GM21723 (cell line): ENCODE data around the gene RPS14.
"Not testable (repeated sequence)": the region's sequence is repeated elsewhere in the genome, so short reads cannot be mapped to it uniquely, and the experiment has no call there.

Source experiments
- ATAC-seq: cut with Tn5 transposase; IDR thresholded peaks from one replicate; pipeline ENCODE4 v1.9.1; 2021; ENCODE audit warnings: mild to moderate bottlenecking, moderate library complexity; ENCODE audit not compliant: unreplicated experiment

Gene RPS14

DNA sequence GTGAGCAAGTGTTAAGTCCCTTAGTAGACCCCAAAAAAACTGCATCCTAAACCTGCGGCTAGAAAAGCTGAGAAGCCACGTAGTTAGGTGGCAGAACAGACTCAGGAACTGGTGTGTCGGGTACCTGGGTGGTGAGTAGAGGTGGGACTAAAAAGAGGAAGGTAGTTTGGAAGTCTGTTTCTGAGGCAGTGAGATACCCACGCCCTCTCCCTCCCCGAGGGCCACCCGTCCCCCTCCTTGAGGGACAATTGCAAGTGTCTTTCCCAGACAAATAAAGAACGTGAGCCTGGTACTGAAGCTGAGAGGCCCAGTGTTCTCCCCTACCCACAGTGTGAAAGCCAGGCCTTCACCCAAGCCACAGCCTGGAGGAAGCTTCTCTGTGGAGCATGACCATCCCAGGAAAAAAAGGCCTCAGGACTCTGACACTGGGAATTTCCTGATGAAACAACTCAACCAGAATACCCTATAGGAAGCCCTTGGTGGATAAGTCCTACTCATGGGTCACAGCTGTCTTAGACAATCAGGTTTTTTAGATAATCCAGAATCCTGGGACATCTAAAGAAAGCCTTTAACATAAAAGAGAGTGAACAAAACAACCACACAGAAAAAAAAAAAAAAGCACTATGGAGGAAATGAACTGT, 29.8 kb downstream of the RPS14 start:
- ATAC-seq: no peak

DNA sequence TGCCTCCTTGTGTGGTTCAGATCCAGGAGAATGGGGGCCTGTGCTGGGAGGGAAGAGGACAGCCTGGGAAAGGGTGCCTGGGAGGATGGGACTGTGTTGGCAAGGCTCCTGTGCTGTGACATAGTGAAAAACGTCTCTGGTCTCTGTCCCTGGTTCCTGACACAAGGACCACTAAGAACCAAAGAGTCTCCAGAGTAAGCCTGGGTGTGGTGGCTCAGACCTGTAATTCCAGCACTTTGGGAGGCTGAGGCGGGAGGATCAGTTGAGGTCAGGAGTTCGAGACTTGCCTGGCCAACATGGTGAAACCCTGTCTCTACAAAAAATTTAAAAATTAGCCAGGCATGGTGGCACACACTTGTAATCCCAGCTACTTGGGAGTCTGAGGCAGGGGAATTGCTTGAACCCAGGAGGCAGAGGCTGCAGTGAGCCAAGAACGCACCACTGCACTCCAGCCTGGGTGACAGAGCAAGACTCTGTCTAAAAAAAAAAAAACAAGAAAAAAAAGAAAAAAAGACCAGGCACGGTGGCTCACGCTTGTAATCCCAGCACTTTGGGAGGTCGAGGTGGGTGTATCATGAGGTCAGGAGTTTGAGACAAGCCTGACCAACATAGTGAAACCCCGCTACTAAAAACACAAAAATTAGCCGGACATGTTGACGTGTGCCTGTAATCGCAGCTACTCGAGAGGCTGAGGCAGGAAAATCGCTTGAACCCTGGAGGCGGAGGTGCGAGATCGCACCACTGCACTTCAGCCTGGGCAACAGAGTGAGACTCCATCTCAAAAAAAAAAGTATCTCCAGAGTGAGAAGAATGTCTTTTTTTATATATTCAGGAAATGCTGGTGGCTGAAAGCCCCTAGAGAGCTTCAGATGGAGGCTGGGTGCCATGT, 35.4 kb downstream of the RPS14 start:
- ATAC-seq: not testable (repeated sequence)

DNA sequence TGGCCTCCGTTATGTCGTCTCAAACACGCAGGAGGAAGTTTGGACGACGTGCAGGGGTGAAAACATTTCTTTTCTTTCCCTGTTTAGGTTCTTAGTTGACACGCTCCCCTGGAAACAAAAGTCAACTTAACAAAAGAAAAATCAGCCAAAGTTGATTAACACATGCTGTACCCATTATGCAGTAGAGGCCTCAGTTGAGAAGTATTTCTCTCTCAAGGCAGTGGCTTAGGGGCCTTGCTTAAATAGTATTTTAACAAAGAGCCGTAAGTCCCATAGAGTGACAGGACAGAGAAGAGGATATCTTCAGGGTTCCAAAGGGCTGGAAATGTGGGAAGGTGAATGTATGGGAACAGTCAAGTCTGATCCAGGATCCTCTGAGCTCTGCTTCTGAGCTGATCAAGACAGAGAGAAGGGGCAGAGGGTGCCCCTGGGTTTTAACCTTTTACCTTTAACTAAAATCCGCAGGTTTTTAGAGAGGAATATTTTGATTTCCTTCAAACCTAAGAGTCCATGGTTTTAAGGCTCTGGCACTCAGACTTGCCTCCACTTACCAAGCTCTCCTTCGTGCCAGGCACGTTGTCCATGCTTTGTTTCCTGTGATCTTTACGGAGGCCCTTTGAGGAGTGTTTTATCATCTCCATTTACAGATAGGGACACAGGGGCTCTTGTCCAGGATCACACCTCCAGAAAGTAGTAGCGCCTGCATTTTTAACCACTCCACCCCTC, 36.2 kb downstream of the RPS14 start:
- no peak for ATAC-seq

DNA sequence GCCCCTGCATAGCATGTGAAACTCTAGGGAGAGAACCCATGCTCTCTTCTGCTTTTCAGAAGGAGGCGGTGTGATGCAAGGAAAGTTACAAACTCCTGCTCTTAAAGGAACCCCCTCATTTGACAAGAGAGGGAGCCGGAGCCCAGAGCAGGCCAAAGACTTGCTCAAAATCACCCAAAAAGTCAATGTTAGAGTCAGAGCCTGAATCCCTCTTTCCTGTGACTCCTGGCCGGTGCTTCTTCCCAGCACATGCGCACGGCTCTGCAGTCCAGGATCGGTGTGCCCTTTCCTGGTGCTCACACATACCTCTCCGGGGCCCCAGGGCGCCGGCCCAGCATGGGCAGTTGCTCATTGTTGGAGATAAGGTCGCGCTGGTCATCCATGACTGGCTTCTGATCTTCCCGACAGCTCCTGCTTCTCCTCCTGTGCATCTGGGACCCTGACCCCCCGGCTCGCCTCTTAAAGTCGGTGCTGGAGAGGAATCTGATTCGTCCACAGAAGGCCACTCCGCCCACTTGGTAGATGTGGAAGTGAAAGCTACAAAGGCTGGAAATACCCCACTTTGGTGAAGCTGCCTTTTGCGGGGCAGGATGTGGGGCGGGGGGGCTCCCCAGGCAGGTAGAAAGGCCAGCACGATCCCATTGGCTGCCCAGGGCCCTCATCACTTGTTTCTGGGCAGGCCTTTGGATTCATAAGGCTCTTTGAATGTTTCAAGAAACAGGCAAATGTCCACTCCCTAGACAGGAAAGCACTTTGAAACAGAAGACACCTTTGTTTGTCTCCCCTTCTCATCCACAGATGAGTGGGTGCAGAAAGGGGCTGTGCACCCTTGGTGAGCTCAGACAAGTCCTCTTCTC, 37.0 kb downstream of the RPS14 start, which contains the start of gene CD74:
CD74 (minus strand) TSS at position 592 of the 857 bp plus-strand sequence; CDS start at position 431, 161 bp downstream.
- peak; percentile 74 for ATAC-seq

- peak; percentile 21 for ATAC-seq
Measured at GRCh38 chr5:150411245-150411979, 38.1 kb downstream of the RPS14 start.

- ATAC-seq: peak; percentile 19
Measured at GRCh38 chr5:150410524-150411244, 38.9 kb downstream of the RPS14 start.

DNA sequence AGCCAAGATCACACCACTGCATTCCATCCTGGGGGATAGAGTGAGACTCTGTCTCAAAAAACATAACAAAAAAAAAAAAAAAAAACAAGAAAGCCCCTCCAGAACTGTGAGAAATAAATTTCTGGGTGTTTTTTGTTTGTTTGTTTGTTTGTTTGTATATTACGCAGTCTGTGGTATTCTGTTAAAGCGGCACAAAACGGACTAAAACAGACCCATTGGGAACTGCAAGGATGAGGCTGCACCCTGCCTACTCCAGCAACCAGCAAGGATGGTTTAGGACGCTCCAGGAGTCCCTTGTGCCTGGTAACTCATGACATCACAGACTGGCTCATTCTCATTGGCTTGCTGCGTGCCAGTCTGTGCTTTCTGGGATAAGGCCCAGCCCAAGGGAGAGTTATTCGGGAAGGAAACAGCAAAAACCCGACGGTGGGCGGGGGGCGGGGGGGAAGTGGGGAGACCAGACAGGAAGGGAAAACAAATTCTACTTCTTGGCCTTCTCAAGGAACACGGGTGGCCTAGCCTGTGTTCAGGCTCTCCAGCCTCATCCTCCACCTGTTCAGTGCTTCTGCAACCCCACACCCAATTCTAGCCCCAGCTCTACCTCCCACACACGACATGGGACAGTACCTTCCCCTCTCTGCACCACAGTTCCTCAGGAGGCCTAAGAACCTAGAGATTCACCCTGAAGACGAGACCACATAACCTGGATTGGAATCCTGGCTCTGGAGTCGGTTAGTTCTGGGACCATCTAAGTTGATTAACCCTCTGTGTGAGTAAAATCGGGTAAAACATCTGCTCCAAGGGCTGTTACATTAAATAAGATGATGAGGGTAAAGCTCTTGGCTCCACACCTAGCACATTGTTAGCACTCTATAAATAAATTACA, 39.7 kb downstream of the RPS14 start:
- ATAC-seq: peak; percentile 42

- ATAC-seq: no peak
Measured at GRCh38 chr5:150408231-150408943, 41.2 kb downstream of the RPS14 start.

- no peak for ATAC-seq
Measured at GRCh38 chr5:150407096-150407720, 42.3 kb downstream of the RPS14 start.

DNA sequence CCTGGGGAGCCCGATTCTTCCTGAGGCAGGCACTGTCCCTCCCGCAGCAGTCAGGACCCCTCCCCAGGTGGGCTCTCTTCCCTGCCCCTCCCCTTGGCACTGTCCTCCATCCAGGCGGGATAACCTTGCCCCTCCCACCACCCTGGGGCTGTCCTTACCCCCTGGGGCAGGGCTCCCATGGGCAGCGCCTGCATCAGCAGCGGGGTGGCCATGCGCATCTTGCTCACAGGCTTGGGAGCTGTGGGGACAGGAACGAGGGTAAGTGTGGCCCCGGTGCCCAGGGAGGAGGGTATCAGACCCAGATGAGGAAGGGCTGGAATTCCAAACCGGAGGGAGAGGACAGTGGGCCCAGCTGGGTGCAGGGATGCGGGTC, 42.8 kb downstream of the RPS14 start:
- ATAC-seq: no peak

- no peak for ATAC-seq
Measured at GRCh38 chr5:150406103-150406722, 43.3 kb downstream of the RPS14 start.

- no peak for ATAC-seq
Measured at GRCh38 chr5:150404941-150405816, 44.4 kb downstream of the RPS14 start.

DNA sequence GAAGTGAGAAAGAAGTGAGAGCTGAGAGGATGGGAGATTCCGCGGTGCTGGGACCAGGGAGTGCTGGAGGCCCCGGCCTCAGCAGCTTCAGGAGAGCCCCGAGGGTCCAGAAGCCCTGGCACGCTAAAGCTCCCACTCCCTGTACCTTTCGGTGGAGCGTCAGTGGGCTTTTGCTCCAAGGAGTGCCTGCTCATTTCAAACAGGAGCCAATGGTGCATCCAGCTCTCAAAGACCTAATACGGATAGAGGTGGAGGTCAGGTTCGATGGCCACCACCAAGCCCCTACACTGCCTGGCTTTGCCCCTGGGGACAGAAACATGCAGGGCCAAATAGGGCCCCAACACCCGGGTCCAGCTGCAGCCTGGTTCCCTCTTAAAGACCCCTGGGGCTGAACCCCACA, 45.0 kb downstream of the RPS14 start:
- no peak for ATAC-seq

- no peak for ATAC-seq
Measured at GRCh38 chr5:150404121-150404520, 45.4 kb downstream of the RPS14 start.

GRCh38 chr5:150402901-150403342, 46.6 kb downstream of the RPS14 start:
- ATAC-seq: no peak
